MCF 10A (cell line): ENCODE measurements around the gene PTBP2. TPM values are rescaled to one million over a fixed set of nuclear protein-coding genes. Genes with fewer than 3 reads are reported as not detected.

Source experiments
- BruUV-seq: library from RNA; stranded (reverse); fragments of 400-500 nt; replicated peaks from 2 replicates; lab custom pipeline; 2021; lab: Mats Ljungman, UMichigan
- CTCF ChIA-PET: fragments of 300-600 bp; sonication (Branson Sonifier 250); formaldehyde crosslinking; extraction: SDS; loops from one replicate; lab custom pipeline; 2021; ENCODE audit warnings: antibody characterized with exemption, inconsistent platforms; lab: Yijun Ruan, JAX
- POLR2A ChIA-PET: fragments of 300-600, 350-650 bp; sonication (Branson Sonifier 250); formaldehyde crosslinking; extraction: SDS; loops from one replicate; lab custom pipeline; 2020; ENCODE audit warnings: antibody characterized with exemption, inconsistent platforms; lab: Yijun Ruan, JAX
- DNase-seq: peaks from one replicate; pipeline ENCODE4 v3.0.0-alpha.2; 2018; ENCODE audit not compliant: unreplicated experiment
- H3K27ac Mint-ChIP-seq: one replicate; pipeline ENCODE4 v1.8.0; 2022; ENCODE audit warnings: mild to moderate bottlenecking, low read depth, mixed read lengths; ENCODE audit not compliant: unreplicated experiment
- H3K27me3 Mint-ChIP-seq: one replicate; pipeline ENCODE4 v1.8.0; 2022; ENCODE audit warnings: mixed read lengths; ENCODE audit not compliant: insufficient read depth, unreplicated experiment
- H3K36me3 Mint-ChIP-seq: one replicate; pipeline ENCODE4 v1.8.0; 2022; ENCODE audit warnings: mild to moderate bottlenecking, moderate library complexity, mixed read lengths; ENCODE audit not compliant: insufficient read depth, unreplicated experiment
- H3K4me1 Mint-ChIP-seq: one replicate; pipeline ENCODE4 v1.8.0; 2022; ENCODE audit warnings: mixed read lengths; ENCODE audit not compliant: insufficient read depth, unreplicated experiment
- H3K4me3 Mint-ChIP-seq: one replicate; pipeline ENCODE4 v1.8.0; 2022; ENCODE audit warnings: mild to moderate bottlenecking, moderate library complexity, mixed read lengths; ENCODE audit not compliant: unreplicated experiment
- H3K9me3 Mint-ChIP-seq: one replicate; pipeline ENCODE4 v1.8.0; 2022; ENCODE audit warnings: mixed read lengths; ENCODE audit not compliant: unreplicated experiment
- CTCF ChIP-seq: fragments of 200-600 bp; IDR thresholded peaks from one replicate; pipeline ENCODE4 v1.8.0; 2022; ENCODE audit warnings: antibody characterized with exemption, mild to moderate bottlenecking; ENCODE audit not compliant: unreplicated experiment
- intact Hi-C: fragments of 100-400 bp; cut with micrococcal nuclease; formaldehyde crosslinking; loops from 2 replicates; pipeline ENCODE4 v1.14.1; 2022
- total RNA-seq: library from RNA; stranded (reverse); gene quantifications from 2 replicates; pipeline ENCODE4 v1.2.3, GENCODE V29; 2022

PTBP2 gene
- total RNA-seq, 1 experiment from 2014 or later = 17.3 TPM

- H3K27me3 Mint-ChIP-seq = no peaks in the 10 kb centered on the region
- DNase-seq = no peak
- H3K9me3 Mint-ChIP-seq = no peaks in the 10 kb centered on the region
- H3K4me3 Mint-ChIP-seq = no peak overlapping the region
- BruUV-seq = TSS peak; percentile 15
- ChIA-PET CTCF (interaction anchor here (0.6 to 1.3 kb wide), 2 partner anchors 542 to 1462 kb away, joined by 3 read pairs; no protein-coding TSS in a partner anchor), POLR2A (interaction anchor here (1.0 to 1.3 kb wide), 2 partner anchors 11 to 22 kb away, joined by 3 read pairs; no protein-coding TSS in a partner anchor)
- intact Hi-C loops = no loop called here
- no peak overlapping the region for H3K27ac Mint-ChIP-seq
- H3K36me3 Mint-ChIP-seq = peaks cover 36% of the 10 kb centered on the region
- peaks cover under 1% of the 10 kb centered on the region for H3K4me1 Mint-ChIP-seq
- TF ChIP-seq CTCF = no peak
These were observed 50.3 kb downstream of the PTBP2 start for GRCh38 chr1:96771847-96772246.

DNA sequence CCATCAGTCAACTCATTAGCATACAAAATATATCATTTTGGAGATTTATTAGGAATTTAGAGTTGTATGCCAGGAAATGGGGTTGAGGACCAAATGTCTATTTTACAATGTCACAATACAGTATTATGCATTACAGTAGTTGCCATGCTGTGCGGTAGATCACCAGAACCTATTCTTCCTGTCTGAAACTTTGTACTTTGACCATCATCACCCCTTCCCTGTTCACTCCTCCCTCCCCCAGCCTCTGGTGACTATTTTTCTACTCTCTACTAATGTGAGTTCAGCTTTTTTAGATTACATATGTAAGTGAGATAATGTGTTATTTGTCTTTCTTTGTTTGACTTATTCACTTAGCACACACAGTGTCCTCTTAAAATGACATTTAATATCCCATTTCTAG is 50.8 kb downstream of the PTBP2 start:
- no peaks in the 10 kb centered on the region for H3K9me3 Mint-ChIP-seq
- POLR2A ChIA-PET = interaction anchor here (1.0 to 1.3 kb wide), 2 partner anchors 10 to 22 kb away, joined by 3 read pairs; no protein-coding TSS in a partner anchor
- H3K27ac Mint-ChIP-seq = no peak overlapping the region
- BruUV-seq = no TSS peak
- CTCF ChIA-PET = interaction anchor here (0.6 to 1.3 kb wide), 3 partner anchors 178 to 1463 kb away, joined by 3 read pairs; no protein-coding TSS in a partner anchor
- H3K36me3 Mint-ChIP-seq = peaks cover 34% of the 10 kb centered on the region
- intact Hi-C loops = no loop called here
- TF ChIP-seq CTCF = no peak
- no peaks in the 10 kb centered on the region for H3K27me3 Mint-ChIP-seq
- H3K4me1 Mint-ChIP-seq = no peaks in the 10 kb centered on the region
- no peak overlapping the region for H3K4me3 Mint-ChIP-seq
- no peak for DNase-seq

DNA sequence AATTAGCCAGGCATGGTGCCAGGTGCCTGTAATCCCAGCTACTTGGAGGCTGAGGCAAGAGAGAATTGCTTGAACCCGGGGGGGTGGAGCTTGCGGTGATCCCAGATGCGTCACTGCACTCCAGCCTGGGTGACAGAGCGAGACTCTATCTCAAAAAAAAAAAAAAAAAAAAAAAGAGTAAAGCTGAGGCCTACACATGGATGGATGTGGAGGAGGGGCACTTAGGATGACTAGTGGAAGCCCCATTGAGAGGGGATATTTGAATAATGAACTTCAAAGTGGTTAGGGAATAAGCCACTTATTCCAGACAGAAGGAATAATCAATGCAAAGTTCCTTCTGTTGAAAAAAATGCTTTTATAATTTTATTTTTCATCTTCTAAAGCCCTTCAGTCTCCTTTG is 51.4 kb downstream of the PTBP2 start:
- peaks cover 34% of the 10 kb centered on the region for H3K36me3 Mint-ChIP-seq
- no peak for DNase-seq
- ChIA-PET POLR2A (interaction anchor here (1.0 kb wide), 1 partner anchor 10 kb away, joined by 3 read pairs; no protein-coding TSS in a partner anchor), CTCF (interaction anchor here (0.6 to 1.3 kb wide), 4 partner anchors 178 to 1465 kb away, joined by 3 to 4 read pairs (median 3); no protein-coding TSS in a partner anchor)
- no peak overlapping the region for H3K4me3 Mint-ChIP-seq
- no peaks in the 10 kb centered on the region for H3K9me3 Mint-ChIP-seq
- no peaks in the 10 kb centered on the region for H3K4me1 Mint-ChIP-seq
- TF ChIP-seq CTCF = no peak
- no TSS peak for BruUV-seq
- H3K27me3 Mint-ChIP-seq = no peaks in the 10 kb centered on the region
- intact Hi-C loops = no loop called here
- H3K27ac Mint-ChIP-seq = no peak overlapping the region

- ChIA-PET CTCF (no interaction called here), POLR2A (interaction anchor here (0.6 to 1.1 kb wide), 3 partner anchors 10 to 1980 kb away, joined by 3 read pairs; partner anchors contain the start of gene PTBP2)
- BruUV-seq = no TSS peak
- no peak for DNase-seq
- H3K4me3 Mint-ChIP-seq = no peak overlapping the region
- H3K27me3 Mint-ChIP-seq = no peaks in the 10 kb centered on the region
- H3K9me3 Mint-ChIP-seq = no peaks in the 10 kb centered on the region
- H3K36me3 Mint-ChIP-seq = peaks cover 38% of the 10 kb centered on the region
- intact Hi-C loops = no loop called here
- H3K27ac Mint-ChIP-seq = no peak overlapping the region
- no peak for TF ChIP-seq CTCF
- H3K4me1 Mint-ChIP-seq = no peaks in the 10 kb centered on the region
These were observed 60.6 kb downstream of the PTBP2 start for GRCh38 chr1:96782206-96782605.
